A549 treated with Mapracorat at 1 μM for 4 hours (cell line): ENCODE data around the gene DBX1. TPM values are rescaled to one million over a fixed set of nuclear protein-coding genes. Genes with fewer than 3 reads are reported as not detected.

Experiments
- total RNA-seq: library from RNA; stranded (reverse); fragments of 200-300 nt; extraction: Qiagen RNA extraction; gene quantifications from 5 replicates; pipeline ENCODE4 v1.2.3, GENCODE V29; 2022

Gene DBX1, protein sequence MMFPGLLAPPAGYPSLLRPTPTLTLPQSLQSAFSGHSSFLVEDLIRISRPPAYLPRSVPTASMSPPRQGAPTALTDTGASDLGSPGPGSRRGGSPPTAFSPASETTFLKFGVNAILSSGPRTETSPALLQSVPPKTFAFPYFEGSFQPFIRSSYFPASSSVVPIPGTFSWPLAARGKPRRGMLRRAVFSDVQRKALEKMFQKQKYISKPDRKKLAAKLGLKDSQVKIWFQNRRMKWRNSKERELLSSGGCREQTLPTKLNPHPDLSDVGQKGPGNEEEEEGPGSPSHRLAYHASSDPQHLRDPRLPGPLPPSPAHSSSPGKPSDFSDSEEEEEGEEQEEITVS
- not detected in 5 replicates for total RNA-seq

DNA sequence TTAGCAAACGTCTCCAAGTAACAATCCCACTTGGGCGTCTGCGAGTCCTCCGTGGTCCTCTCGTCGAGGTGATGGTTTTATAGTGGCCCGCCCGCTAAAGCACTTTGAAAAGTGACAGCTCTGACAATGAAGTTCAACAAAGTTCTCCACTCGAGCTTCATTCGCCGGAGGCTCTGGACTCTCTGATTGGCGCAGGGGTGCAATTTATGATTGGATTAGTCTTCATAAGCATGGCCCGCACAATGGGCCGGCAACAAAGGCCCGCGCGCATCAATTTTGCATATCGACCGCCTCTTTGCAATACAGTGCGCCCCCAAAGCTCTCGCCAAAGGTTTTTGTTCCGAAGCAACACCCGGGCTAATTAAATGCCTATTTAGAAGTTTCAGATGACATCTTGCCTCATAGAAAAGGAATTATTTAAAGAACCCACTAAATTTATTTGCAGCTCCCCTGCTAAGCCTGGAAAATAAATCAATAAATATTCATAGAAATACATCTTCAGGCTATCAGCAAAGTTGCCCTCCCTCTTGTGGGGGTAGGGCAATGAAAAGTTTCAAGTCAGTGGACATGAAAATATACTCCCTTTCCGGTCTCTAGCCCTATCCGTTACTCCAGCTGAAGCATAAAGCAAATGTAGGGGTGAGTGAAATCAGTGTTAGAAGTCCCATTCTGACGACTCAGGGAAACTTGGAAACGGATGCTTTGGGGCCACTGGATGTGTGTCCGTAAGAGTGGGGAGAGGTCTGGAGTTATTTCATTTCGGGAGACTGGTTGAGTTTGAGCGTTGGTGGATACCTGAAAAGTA is at the start of gene DBX1:
TSS of gene DBX1 (minus strand) at position 51 of the 805 bp plus-strand sequence. CDS start 151 bp downstream, outside the sequence.

Other genes starting within 250 kb of the DBX1 start
- 185 to 198 TPM (median 192 TPM) in 5 replicates for gene HTATIP2, start 203.2 kb upstream of the DBX1 start, total RNA-seq
- gene PRMT3, start 227.2 kb upstream of the DBX1 start, total RNA-seq = 27.4 to 33.8 TPM (median 32.0 TPM) in 5 replicates